Breast epithelium (tissue), 3 donors: Measurements from ENCODE around the gene NRG3.

Source experiments
- CTCF ChIP-seq, 3 donors: fragments of 450-650 bp; IDR thresholded peaks; one replicate each; pipeline ENCODE4 v1.5.1; 2016 to 2017; ENCODE audit warnings: antibody characterized with exemption in 3 of 3, mild to moderate bottlenecking in 3 of 3, moderate library complexity in 3 of 3
- POLR2A ChIP-seq: fragments of 450-650 bp; IDR thresholded peaks from one replicate; pipeline ENCODE4 v1.6.1; 2016; ENCODE audit warnings: antibody characterized with exemption, mild to moderate bottlenecking, moderate library complexity
- POLR2AphosphoS5 ChIP-seq, 3 donors: sonication (generic); formaldehyde crosslinking; IDR thresholded peaks; one replicate each; pipeline ENCODE4 v1.6.1; 2017; ENCODE audit warnings: antibody characterized with exemption in 3 of 3

- TF ChIP-seq CTCF (IDR thresholded peaks at IDR 0.05) (no peak), POLR2A (no peak), POLR2AphosphoS5 (IDR thresholded peaks at IDR 0.05) (no peak)
Observed at GRCh38 chr10:81876253-81877077, 1.5 kb downstream of the NRG3 start.
